ENCODE measurements around the gene TMBIM6. TPM values are rescaled to one million over a fixed set of nuclear protein-coding genes. Genes with fewer than 3 reads are reported as not detected.

Gene TMBIM6
- total and polyA plus RNA-seq, 5 donors from 2014 or later = 376 to 1,224 (median 1,179) TPM

DNA sequence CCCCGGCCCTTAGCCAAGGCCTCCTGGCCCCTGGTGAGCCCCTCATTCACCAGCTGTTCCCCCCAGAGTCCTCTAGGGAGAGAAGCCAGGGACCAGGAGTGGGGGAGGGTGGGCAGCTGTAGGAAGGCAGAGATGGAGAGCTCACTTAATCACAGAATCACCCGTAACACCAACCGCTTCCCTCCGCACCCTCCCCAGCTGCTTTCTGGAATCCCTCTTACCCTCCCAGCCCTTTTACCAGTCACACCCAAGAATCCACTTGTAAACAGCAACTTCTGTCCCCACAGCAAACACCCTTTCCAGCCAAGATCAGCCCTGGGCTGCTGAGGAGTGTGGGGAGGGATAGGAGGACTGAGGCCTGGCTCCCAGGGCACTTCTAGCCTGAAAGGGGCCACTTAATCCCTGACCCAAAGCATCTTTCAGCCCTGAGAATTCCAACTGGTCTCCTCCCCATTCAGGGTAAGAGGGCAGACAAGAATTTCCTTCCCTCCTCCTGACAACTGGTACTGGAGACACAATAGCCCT is 68.1 kb downstream of the TMBIM6 start:
- DNase-seq = no peak
- H3K9me3 ChIP-seq (ENCODE audit: control insufficient read depth in 2 of 2, low read length in 2 of 2) = no peaks in the 10 kb centered on the region
- no peak for ATAC-seq (ENCODE audit: low read depth in 2 of 2)
- no peaks in the 10 kb centered on the region for H3K4me1 ChIP-seq (ENCODE audit: control insufficient read depth, insufficient read depth, low read length, poor library complexity, severe bottlenecking)
- no peak overlapping the region for H3K4me3 ChIP-seq (ENCODE audit: low read depth, low read length)
- H3K36me3 Mint-ChIP-seq = peaks cover 13% of the 10 kb centered on the region
- peaks cover 2% of the 10 kb centered on the region for H3K36me3 ChIP-seq (ENCODE audit: control insufficient read depth, insufficient read depth, low read length)
- peaks cover 5% of the 10 kb centered on the region for H3K27me3 Mint-ChIP-seq
- no peaks in the 10 kb centered on the region for H3K9me3 Mint-ChIP-seq
- peaks cover 0 to 7% (median 4%) of the 10 kb centered on the region in 4 donors for H3K4me1 Mint-ChIP-seq
- H3K27me3 ChIP-seq (ENCODE audit: control insufficient read depth, insufficient read depth, low read length) = no peaks in the 10 kb centered on the region
- H3K27ac Mint-ChIP-seq = no peak overlapping the region
- no peak overlapping the region for H3K27ac ChIP-seq (ENCODE audit: insufficient read depth, low read length, poor library complexity, severe bottlenecking)
- H3K4me3 Mint-ChIP-seq = no peak overlapping the region

DNA sequence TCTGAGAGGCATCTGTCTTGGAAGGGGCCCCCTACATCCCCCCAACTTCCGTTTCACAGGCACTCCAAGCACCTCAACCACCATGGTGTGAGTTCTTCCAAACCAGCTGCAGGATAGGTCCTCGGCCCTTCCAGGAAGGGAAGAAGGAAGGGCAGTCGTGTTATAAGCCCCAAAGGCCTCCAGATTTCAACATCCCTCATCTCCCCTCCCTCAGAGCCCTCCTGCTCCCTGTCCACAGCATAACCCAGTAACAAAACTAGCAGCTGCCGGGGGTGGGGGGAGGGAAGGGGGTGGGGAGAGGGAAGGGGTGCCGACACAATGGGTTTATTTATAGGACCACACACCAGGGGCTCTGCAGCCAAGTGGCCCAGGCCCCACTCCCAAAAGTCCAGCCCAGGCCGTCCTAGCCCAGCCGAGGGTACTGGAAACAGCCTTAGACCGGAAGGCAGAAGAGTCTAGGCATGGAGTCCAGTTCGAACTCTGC is 68.6 kb downstream of the TMBIM6 start:
- ATAC-seq (ENCODE audit: low read depth in 2 of 2) (no peak), DNase-seq (no peak)
- Mint-ChIP-seq H3K4me3 (no peak overlapping the region), H3K27ac (no peak overlapping the region), H3K27me3 (peaks cover 5% of the 10 kb centered on the region), H3K9me3 (no peaks in the 10 kb centered on the region), H3K4me1 (peaks cover 0 to 11% (median 4%) of the 10 kb centered on the region in 4 donors), H3K36me3 (peaks cover 17% of the 10 kb centered on the region)
- Histone ChIP-seq H3K9me3 (ENCODE audit: control insufficient read depth in 2 of 2, low read length in 2 of 2) (no peaks in the 10 kb centered on the region), H3K27ac (ENCODE audit: insufficient read depth, low read length, poor library complexity, severe bottlenecking) (no peak overlapping the region), H3K27me3 (ENCODE audit: control insufficient read depth, insufficient read depth, low read length) (no peaks in the 10 kb centered on the region), H3K4me3 (ENCODE audit: low read depth, low read length) (no peak overlapping the region), H3K36me3 (ENCODE audit: control insufficient read depth, insufficient read depth, low read length) (peaks cover 2% of the 10 kb centered on the region), H3K4me1 (ENCODE audit: control insufficient read depth, insufficient read depth, low read length, poor library complexity, severe bottlenecking) (no peaks in the 10 kb centered on the region)

DNA sequence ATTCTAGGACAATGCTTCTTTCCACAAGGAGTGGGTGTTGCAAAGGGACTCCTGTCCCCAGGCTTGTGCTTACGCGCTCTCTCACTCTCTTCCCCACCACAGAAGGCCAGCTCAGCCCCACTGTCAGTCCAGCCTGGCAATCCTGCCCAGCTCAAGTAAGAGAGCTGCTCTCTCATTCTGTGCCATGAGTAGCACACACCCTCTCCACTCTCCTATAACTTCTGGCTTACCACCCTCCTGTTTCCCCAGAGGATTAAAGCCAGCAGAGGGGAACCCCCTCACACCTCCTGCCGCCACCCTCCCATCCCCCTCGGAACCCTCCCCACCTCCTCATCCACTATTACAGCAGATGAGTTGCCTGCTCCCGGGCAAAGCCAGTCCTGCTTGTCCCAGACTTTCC is 69.8 kb downstream of the TMBIM6 start:
- no peak for ATAC-seq (ENCODE audit: low read depth in 2 of 2)
- H3K4me3 Mint-ChIP-seq = no peak overlapping the region
- H3K4me3 ChIP-seq (ENCODE audit: low read depth, low read length) = no peak overlapping the region
- DNase-seq = no peak
- peaks cover 0 to 11% (median 4%) of the 10 kb centered on the region in 4 donors for H3K4me1 Mint-ChIP-seq
- no peak overlapping the region for H3K27ac ChIP-seq (ENCODE audit: insufficient read depth, low read length, poor library complexity, severe bottlenecking)
- no peaks in the 10 kb centered on the region for H3K9me3 Mint-ChIP-seq
- peaks cover 14% of the 10 kb centered on the region for H3K36me3 Mint-ChIP-seq
- H3K4me1 ChIP-seq (ENCODE audit: control insufficient read depth, insufficient read depth, low read length, poor library complexity, severe bottlenecking) = no peaks in the 10 kb centered on the region
- H3K27me3 Mint-ChIP-seq = peaks cover 5% of the 10 kb centered on the region
- H3K36me3 ChIP-seq (ENCODE audit: control insufficient read depth, insufficient read depth, low read length) = peaks cover 2% of the 10 kb centered on the region
- H3K9me3 ChIP-seq (ENCODE audit: control insufficient read depth in 2 of 2, low read length in 2 of 2) = no peaks in the 10 kb centered on the region
- H3K27ac Mint-ChIP-seq = no peak overlapping the region
- no peaks in the 10 kb centered on the region for H3K27me3 ChIP-seq (ENCODE audit: control insufficient read depth, insufficient read depth, low read length)

DNA sequence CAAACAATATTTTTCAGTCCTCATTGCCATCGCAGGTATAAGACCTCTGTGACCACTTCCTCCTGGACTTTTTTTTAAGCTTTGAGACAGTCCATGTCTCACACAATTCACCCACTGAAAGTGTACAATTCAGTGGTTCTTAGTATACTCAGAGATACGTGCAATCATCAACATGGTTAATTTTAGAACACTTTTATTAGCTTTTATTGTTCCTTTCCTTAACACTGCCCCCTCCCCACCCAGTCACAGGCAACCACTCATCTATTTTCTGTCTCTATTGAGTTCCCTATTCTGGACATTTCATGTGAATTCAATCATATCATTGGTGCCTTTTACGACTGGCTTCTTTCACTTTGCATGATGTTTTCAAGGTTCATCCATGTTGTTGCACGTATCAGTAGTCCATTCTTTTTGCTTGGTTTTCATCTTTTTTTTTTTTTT is 70.6 kb downstream of the TMBIM6 start:
- peaks cover 5% of the 10 kb centered on the region for H3K27me3 Mint-ChIP-seq
- no peaks in the 10 kb centered on the region for H3K4me1 ChIP-seq (ENCODE audit: control insufficient read depth, insufficient read depth, low read length, poor library complexity, severe bottlenecking)
- DNase-seq (no peak), ATAC-seq (ENCODE audit: low read depth in 2 of 2) (no peak)
- peaks cover 15% of the 10 kb centered on the region for H3K36me3 Mint-ChIP-seq
- H3K27ac Mint-ChIP-seq = no peak overlapping the region
- H3K36me3 ChIP-seq (ENCODE audit: control insufficient read depth, insufficient read depth, low read length) = peaks cover 2% of the 10 kb centered on the region
- H3K4me1 Mint-ChIP-seq = peaks cover 0 to 11% (median 4%) of the 10 kb centered on the region in 4 donors
- no peaks in the 10 kb centered on the region for H3K9me3 ChIP-seq (ENCODE audit: control insufficient read depth in 2 of 2, low read length in 2 of 2)
- no peaks in the 10 kb centered on the region for H3K9me3 Mint-ChIP-seq
- H3K27ac ChIP-seq (ENCODE audit: insufficient read depth, low read length, poor library complexity, severe bottlenecking) = no peak overlapping the region
- no peaks in the 10 kb centered on the region for H3K27me3 ChIP-seq (ENCODE audit: control insufficient read depth, insufficient read depth, low read length)
- no peak overlapping the region for H3K4me3 ChIP-seq (ENCODE audit: low read depth, low read length)
- no peak overlapping the region for H3K4me3 Mint-ChIP-seq

DNA sequence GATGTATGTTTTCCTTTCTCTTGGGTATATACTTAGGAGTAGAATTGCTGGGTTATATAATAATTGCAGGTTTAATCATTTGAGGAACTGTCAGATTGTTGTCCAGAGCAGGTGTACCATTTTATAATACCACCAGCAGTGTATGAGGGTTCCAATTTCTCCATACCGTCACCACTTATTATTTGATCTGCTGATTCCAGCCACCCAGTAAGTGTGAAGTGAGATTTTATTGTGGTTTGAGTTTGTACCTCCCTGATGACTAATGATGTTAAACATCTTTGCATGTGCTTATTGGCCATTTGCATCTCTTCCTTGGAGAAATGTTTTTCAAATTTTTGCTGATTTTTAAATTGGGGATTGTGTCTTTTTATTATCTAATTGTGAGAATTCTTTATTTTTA is 71.8 kb downstream of the TMBIM6 start:
- Histone ChIP-seq H3K36me3 (ENCODE audit: control insufficient read depth, insufficient read depth, low read length) (peaks cover 2% of the 10 kb centered on the region), H3K9me3 (ENCODE audit: control insufficient read depth in 2 of 2, low read length in 2 of 2) (no peaks in the 10 kb centered on the region), H3K4me3 (ENCODE audit: low read depth, low read length) (no peak overlapping the region), H3K4me1 (ENCODE audit: control insufficient read depth, insufficient read depth, low read length, poor library complexity, severe bottlenecking) (no peaks in the 10 kb centered on the region), H3K27ac (ENCODE audit: insufficient read depth, low read length, poor library complexity, severe bottlenecking) (no peak overlapping the region), H3K27me3 (ENCODE audit: control insufficient read depth, insufficient read depth, low read length) (no peaks in the 10 kb centered on the region)
- no peak overlapping the region for H3K4me3 Mint-ChIP-seq
- H3K9me3 Mint-ChIP-seq = no peaks in the 10 kb centered on the region
- no peak for DNase-seq
- no peak for ATAC-seq (ENCODE audit: low read depth in 2 of 2)
- peaks cover under 1% of the 10 kb centered on the region for H3K27me3 Mint-ChIP-seq
- no peak overlapping the region for H3K27ac Mint-ChIP-seq
- H3K4me1 Mint-ChIP-seq = peaks cover 0 to 11% (median 4%) of the 10 kb centered on the region in 4 donors
- H3K36me3 Mint-ChIP-seq = peaks cover 15% of the 10 kb centered on the region

Other genes starting within 250 kb of the TMBIM6 start
- gene KCNH3, start 202.5 kb upstream of the TMBIM6 start, total RNA-seq = 1.2 TPM
- 1 to 10 TPM; 1.1 to 2.1 (median 1.5) TPM for gene KCNH3, start 202.5 kb upstream of the TMBIM6 start, polyA plus RNA-seq
- gene MCRS1, start 173.4 kb upstream of the TMBIM6 start, total RNA-seq = 72.8 TPM
- gene MCRS1, start 173.4 kb upstream of the TMBIM6 start, polyA plus RNA-seq = 10 to 100 TPM; 62.8 to 81.0 (median 67.8) TPM
- gene FAM186B, start 135.9 kb upstream of the TMBIM6 start, total RNA-seq = not detected
- under 1 TPM in 1 of 4 donors, not detected in 3; 0.14 TPM for gene FAM186B, start 135.9 kb upstream of the TMBIM6 start, polyA plus RNA-seq
- gene PRPF40B, start 118.0 kb upstream of the TMBIM6 start, total RNA-seq = 6.3 TPM
- gene PRPF40B, start 118.0 kb upstream of the TMBIM6 start, polyA plus RNA-seq = 1 to 10 TPM in 3 of 4 donors, under 1 TPM in 1; 0.78 to 3.2 (median 1.7) TPM
- gene FMNL3, start 34.2 kb upstream of the TMBIM6 start, total RNA-seq = 21.4 TPM
- 1 to 10 TPM; 3.8 to 9.0 (median 5.0) TPM for gene FMNL3, start 34.2 kb upstream of the TMBIM6 start, polyA plus RNA-seq
- 7.8 TPM for gene NCKAP5L, start 86.9 kb downstream of the TMBIM6 start, total RNA-seq
- under 1 TPM; 0.18 to 0.91 (median 0.56) TPM for gene NCKAP5L, start 86.9 kb downstream of the TMBIM6 start, polyA plus RNA-seq
- 4.6 TPM for gene BCDIN3D, start 101.5 kb downstream of the TMBIM6 start, total RNA-seq
- gene BCDIN3D, start 101.5 kb downstream of the TMBIM6 start, polyA plus RNA-seq = 1 to 10 TPM; 7.3 to 9.8 (median 8.7) TPM
- gene FAIM2, start 162.3 kb downstream of the TMBIM6 start, total RNA-seq = 0.10 TPM
- 1 to 10 TPM in 3 of 4 donors, under 1 TPM in 1; 0.31 to 6.5 (median 3.1) TPM for gene FAIM2, start 162.3 kb downstream of the TMBIM6 start, polyA plus RNA-seq
- not detected for gene AQP2, start 209.2 kb downstream of the TMBIM6 start, total RNA-seq
- not detected for gene AQP2, start 209.2 kb downstream of the TMBIM6 start, polyA plus RNA-seq
- gene AQP5, start 220.3 kb downstream of the TMBIM6 start, total RNA-seq = not detected
- not detected for gene AQP5, start 220.3 kb downstream of the TMBIM6 start, polyA plus RNA-seq
- gene AQP6, start 231.4 kb downstream of the TMBIM6 start, total RNA-seq = not detected
- not detected for gene AQP6, start 231.4 kb downstream of the TMBIM6 start, polyA plus RNA-seq